Neuronal stem cell (in vitro differentiated cells): Measurements from ENCODE around the gene SUGP1. TPM values are rescaled to one million over a fixed set of nuclear protein-coding genes. Genes with fewer than 3 reads are reported as not detected.

ENCODE experiments used
- DNase-seq: peaks from one replicate; pipeline ENCODE4 v3.0.0-alpha.2; 2013; ENCODE audit warnings: low spot score
- H2AFZ ChIP-seq: one replicate; pipeline ENCODE4 v1.6.1; 2013; ENCODE audit warnings: mild to moderate bottlenecking, low read length, inconsistent platforms
- H2AK5ac ChIP-seq: 2 replicates; pipeline ENCODE4 v1.6.1; 2013; ENCODE audit warnings: low read depth, mild to moderate bottlenecking, inconsistent platforms, low read length, moderate library complexity, mixed read lengths
- H2BK120ac ChIP-seq: 2 replicates; pipeline ENCODE4 v1.6.1; 2013; ENCODE audit warnings: low read depth, mild to moderate bottlenecking, inconsistent platforms, low read length, moderate library complexity, mixed read lengths
- H2BK12ac ChIP-seq: one replicate; pipeline ENCODE4 v1.6.1; 2013; ENCODE audit warnings: low read length, inconsistent platforms
- H2BK15ac ChIP-seq: 2 replicates; pipeline ENCODE4 v1.6.1; 2013; ENCODE audit warnings: mild to moderate bottlenecking, low read length, inconsistent platforms, mixed read lengths
- H2BK5ac ChIP-seq: one replicate; pipeline ENCODE4 v1.6.1; 2013; ENCODE audit warnings: inconsistent platforms, mild to moderate bottlenecking, low read length, moderate library complexity
- H3K14ac ChIP-seq: one replicate; pipeline ENCODE4 v1.6.1; 2013; ENCODE audit warnings: low read length, inconsistent platforms
- H3K18ac ChIP-seq: 2 replicates; pipeline ENCODE4 v1.6.1; 2013; ENCODE audit warnings: low read length, inconsistent platforms
- H3K23ac ChIP-seq: 2 replicates; pipeline ENCODE4 v1.6.1; 2013; ENCODE audit warnings: low read depth, mild to moderate bottlenecking, mixed read lengths, low read length, inconsistent platforms; ENCODE audit not compliant: poor library complexity
- H3K27ac ChIP-seq: replicated peaks from 3 replicates; pipeline ENCODE4 v1.5.1; 2013; ENCODE audit warnings: low read length, inconsistent platforms
- H3K27me3 ChIP-seq, 3 experiments: 2 replicates each; pipeline ENCODE4 v1.6.1; 2013; ENCODE audit warnings: low read length in 3 of 3, mild to moderate bottlenecking in 2 of 3, inconsistent platforms in 1 of 3, low read depth in 1 of 3, mixed read lengths in 1 of 3, moderate library complexity in 1 of 3; ENCODE audit not compliant: control insufficient read depth in 3 of 3, insufficient read depth in 3 of 3
- H3K36me3 ChIP-seq, 2 donors: replicated peaks in 1 of 2; 2 replicates each; pipeline ENCODE4 v1.6.1; 2013; ENCODE audit warnings: low read length in 2 of 2; ENCODE audit not compliant: control insufficient read depth in 2 of 2, insufficient read depth in 2 of 2
- H3K4ac ChIP-seq: 2 replicates; pipeline ENCODE4 v1.6.1; 2013; ENCODE audit warnings: inconsistent platforms, mild to moderate bottlenecking, low read length, moderate library complexity
- H3K4me1 ChIP-seq, 2 donors: 1 replicate in 1 of 2; 2 replicates in 1 of 2; pipeline ENCODE4 v1.6.1; 2013; ENCODE audit warnings: low read length in 2 of 2, low read depth in 1 of 2; ENCODE audit not compliant: control insufficient read depth in 2 of 2, insufficient read depth in 1 of 2
- H3K4me2 ChIP-seq: one replicate; pipeline ENCODE4 v1.6.1; 2013; ENCODE audit warnings: mild to moderate bottlenecking, low read length, inconsistent platforms; ENCODE audit not compliant: insufficient read depth, poor library complexity, severe bottlenecking
- H3K4me3 ChIP-seq, 2 donors: 2 replicates each; pipeline ENCODE4 v1.5.1; 2013; ENCODE audit warnings: low read length in 2 of 2, mild to moderate bottlenecking in 2 of 2, inconsistent platforms in 1 of 2, moderate library complexity in 1 of 2
- H3K79me1 ChIP-seq: one replicate; pipeline ENCODE4 v1.6.1; 2013; ENCODE audit warnings: low read depth, mild to moderate bottlenecking, inconsistent platforms, low read length, moderate library complexity
- H3K9ac ChIP-seq: one replicate; pipeline ENCODE4 v1.6.1; 2013; ENCODE audit warnings: mild to moderate bottlenecking, low read depth, low read length, inconsistent platforms; ENCODE audit not compliant: poor library complexity
- H3K9me3 ChIP-seq, 2 donors: replicated peaks in 1 of 2; 2 replicates each; pipeline versions ENCODE3 to v1.6.1; 2013; ENCODE audit warnings: low read length in 2 of 2, mild to moderate bottlenecking in 2 of 2, inconsistent platforms in 1 of 2, low read depth in 1 of 2, mixed read lengths in 1 of 2, moderate library complexity in 1 of 2; ENCODE audit not compliant: control insufficient read depth in 2 of 2, insufficient read depth in 1 of 2
- H4K8ac ChIP-seq: one replicate; pipeline ENCODE4 v1.6.1; 2013; ENCODE audit warnings: low read depth, mild to moderate bottlenecking, inconsistent platforms, low read length, moderate library complexity
- H4K91ac ChIP-seq: one replicate; pipeline ENCODE4 v1.6.1; 2013; ENCODE audit warnings: low read length, low read depth, mild to moderate bottlenecking, inconsistent platforms; ENCODE audit not compliant: poor library complexity
- WGBS, 2 donors: extraction: QIAGEN DNeasy Blood & Tissue Kit; methylation state at CpG; one replicate each; pipeline ENCODE4 v1.1.7; 2013; ENCODE audit warnings: missing lambda C conversion rate in 2 of 2, mixed read lengths in 1 of 2; ENCODE audit not compliant: insufficient read length in 2 of 2, insufficient replicate concordance in 1 of 2; ENCODE audit errors: extremely low coverage in 2 of 2; 5-methylcytosine and 5-hydroxymethylcytosine counted together
- polyA plus RNA-seq, 2 experiments: library from polyadenylated mRNA; stranded (reverse); fragments of 200-250 nt; gene quantifications; one replicate each; pipeline ENCODE4 v1.2.3, GENCODE V29; 2013

Gene SUGP1
- polyA plus RNA-seq (2013, experiment 1 of 2) = 53.3 TPM
- polyA plus RNA-seq (2013, experiment 2 of 2) = 55.9 TPM

DNA sequence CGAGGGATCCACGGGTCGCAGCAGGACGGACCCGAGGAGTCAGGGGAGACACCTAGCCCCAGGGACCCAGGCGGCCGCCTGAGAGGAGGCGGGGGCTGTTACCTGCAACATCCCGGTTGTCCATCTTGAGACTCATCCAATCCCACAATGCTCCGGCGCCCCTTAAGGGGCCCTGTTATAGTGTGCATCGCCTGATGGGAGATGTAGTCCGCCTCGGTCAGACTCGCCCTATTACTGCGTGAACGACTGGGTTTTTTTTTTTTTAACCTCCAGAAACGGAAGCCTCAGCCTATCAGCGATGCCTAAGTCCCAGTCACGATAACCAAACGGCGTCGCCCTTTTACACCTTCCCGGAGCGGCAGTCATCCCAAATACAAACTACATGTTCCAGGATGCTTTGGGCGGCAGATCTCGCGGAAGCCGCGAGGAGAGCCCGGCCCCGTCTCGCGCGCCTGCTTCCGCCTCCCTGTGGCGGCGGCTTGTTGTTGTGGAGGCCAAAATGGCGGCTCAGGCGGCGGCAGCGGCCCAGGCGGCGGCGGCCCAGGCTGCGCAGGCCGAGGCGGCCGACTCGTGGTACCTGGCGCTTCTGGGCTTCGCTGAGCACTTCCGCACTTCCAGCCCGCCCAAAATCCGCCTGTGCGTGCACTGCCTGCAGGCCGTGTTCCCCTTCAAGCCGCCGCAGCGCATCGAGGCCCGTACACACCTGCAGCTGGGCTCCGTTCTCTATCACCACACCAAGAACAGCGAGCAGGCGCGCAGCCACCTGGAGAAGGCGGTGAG lies at the start of gene SUGP1, which contains the start of gene MAU2:
Gene SUGP1, minus strand, starts transcription at position 149 of the 780 bp plus-strand sequence. Its CDS starts 13 bp downstream, at position 136.
Gene MAU2, plus strand, starts transcription at position 469 of the 780 bp plus-strand sequence. Its CDS starts 31 bp downstream, at position 500.
- peak within 1 kb of the TSS; percentile 99 for H4K91ac ChIP-seq
- H3K4me2 ChIP-seq = peak within 1 kb of the TSS; percentile 74
- peaks cover 19 to 50% of the 10 kb centered on the region in 2 donors for H3K36me3 ChIP-seq

DNA sequence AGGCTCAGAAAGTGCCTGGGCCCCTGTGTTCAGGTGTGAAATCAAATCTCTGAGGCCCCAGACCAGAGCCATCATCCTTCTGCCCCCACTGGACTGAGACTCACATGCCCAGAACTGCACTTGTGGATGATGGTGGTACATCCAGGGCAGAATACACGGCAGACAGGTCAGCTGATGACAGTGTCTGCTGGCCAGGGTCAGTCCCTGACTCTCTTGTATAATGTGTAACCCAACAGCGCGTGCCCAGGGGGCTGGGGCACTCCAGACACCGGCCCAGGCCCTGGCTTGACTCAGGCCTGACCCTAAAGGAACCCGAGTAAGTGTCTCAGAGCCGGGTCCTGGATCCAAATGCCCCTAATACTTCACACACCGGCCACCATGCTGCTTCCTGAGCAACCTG lies 47.8 kb upstream of the SUGP1 start:
- no peaks in the 10 kb centered on the region for H3K27me3 ChIP-seq
- H3K9ac ChIP-seq = no peak overlapping the region
- no peak overlapping the region for H3K18ac ChIP-seq
- no peak overlapping the region for H3K4me3 ChIP-seq
- H2BK15ac ChIP-seq = peak overlapping the region; percentile 74
- H2AFZ ChIP-seq = peak overlapping the region; percentile 68
- no peak overlapping the region for H4K8ac ChIP-seq
- H3K4me1 ChIP-seq = peaks cover 1 to 4% of the 10 kb centered on the region in 2 donors
- no CpG with 5 or more reads among the region's 7 CpGs for WGBS, 2 donors
- H2AK5ac ChIP-seq = peak overlapping the region; percentile 20
- H4K91ac ChIP-seq = no peak overlapping the region
- H2BK12ac ChIP-seq = peak overlapping the region; percentile 86
- H3K14ac ChIP-seq = no peak overlapping the region
- H3K79me1 ChIP-seq = peaks cover 2% of the 10 kb centered on the region
- H3K23ac ChIP-seq = peak overlapping the region; percentile 11
- no peaks in the 10 kb centered on the region for H3K36me3 ChIP-seq
- no peak overlapping the region for H2BK120ac ChIP-seq
- no peak for DNase-seq
- no peak overlapping the region for H3K27ac ChIP-seq
- H3K4me2 ChIP-seq = no peak overlapping the region
- H2BK5ac ChIP-seq = no peak overlapping the region
- H3K9me3 ChIP-seq = no peaks in the 10 kb centered on the region
- no peak overlapping the region for H3K4ac ChIP-seq

More for the DNA sequence above, at the start of gene SUGP1, which contains the start of gene MAU2:
- H2AFZ ChIP-seq = peak within 1 kb of the TSS; percentile 99
- H3K4ac ChIP-seq = peak within 1 kb of the TSS; percentile 98
- peak within 1 kb of the TSS; percentile 82 for H2BK12ac ChIP-seq
- WGBS, 2 donors = no CpG with 5 or more reads among the region's 67 CpGs
- no peak within 1 kb of the TSS for H2BK120ac ChIP-seq
- H2AK5ac ChIP-seq = peak within 1 kb of the TSS; percentile 99
- no peaks in the 10 kb centered on the region for H3K27me3 ChIP-seq
- peak within 1 kb of the TSS; percentile 100 for H3K9ac ChIP-seq
- peak within 1 kb of the TSS; percentile 98 for H3K14ac ChIP-seq
- H3K4me3 ChIP-seq = peak within 1 kb of the TSS; percentile 89 to 93
- peak within 1 kb of the TSS; percentile 98 for H2BK5ac ChIP-seq
- peak within 1 kb of the TSS; percentile 98 for H4K8ac ChIP-seq
- H3K79me1 ChIP-seq = peaks cover 32% of the 10 kb centered on the region
- peak within 1 kb of the TSS; percentile 60 for H2BK15ac ChIP-seq
- peak; percentile 87 for DNase-seq
- peaks cover 4 to 10% of the 10 kb centered on the region in 2 donors for H3K4me1 ChIP-seq
- H3K18ac ChIP-seq = peak within 1 kb of the TSS; percentile 100
- H3K9me3 ChIP-seq = peaks cover 0 to 2% of the 10 kb centered on the region in 2 donors
- H3K23ac ChIP-seq = peak within 1 kb of the TSS; percentile 98
- peak within 1 kb of the TSS; percentile 93 for H3K27ac ChIP-seq

GRCh38 chr19:19366434-19367396 lies 46.4 kb upstream of the SUGP1 start:
- Histone ChIP-seq H3K27me3 (no peaks in the 10 kb centered on the region), H3K14ac (no peak overlapping the region), H3K9ac (no peak overlapping the region), H3K4me3 (no peak overlapping the region), H3K18ac (peak overlapping the region; percentile 2), H4K91ac (no peak overlapping the region), H2BK120ac (no peak overlapping the region), H3K4me2 (no peak overlapping the region), H4K8ac (no peak overlapping the region), H3K4me1 (peaks cover 1 to 4% of the 10 kb centered on the region in 2 donors), H3K4ac (no peak overlapping the region), H2BK12ac (no peak overlapping the region), H3K36me3 (no peaks in the 10 kb centered on the region), H2AK5ac (no peak overlapping the region), H3K23ac (no peak overlapping the region), H2BK5ac (no peak overlapping the region), H2AFZ (peak overlapping the region; percentile 85), H3K9me3 (no peaks in the 10 kb centered on the region), H2BK15ac (no peak overlapping the region), H3K79me1 (peaks cover 2% of the 10 kb centered on the region), H3K27ac (no peak overlapping the region)
- no CpG with 5 or more reads among the region's 18 CpGs for whole genome bisulfite sequencing, 2 donors
- peak; percentile 57 for DNase-seq
